ENCODE data around the gene PACRG.

Gene PACRG

DNA sequence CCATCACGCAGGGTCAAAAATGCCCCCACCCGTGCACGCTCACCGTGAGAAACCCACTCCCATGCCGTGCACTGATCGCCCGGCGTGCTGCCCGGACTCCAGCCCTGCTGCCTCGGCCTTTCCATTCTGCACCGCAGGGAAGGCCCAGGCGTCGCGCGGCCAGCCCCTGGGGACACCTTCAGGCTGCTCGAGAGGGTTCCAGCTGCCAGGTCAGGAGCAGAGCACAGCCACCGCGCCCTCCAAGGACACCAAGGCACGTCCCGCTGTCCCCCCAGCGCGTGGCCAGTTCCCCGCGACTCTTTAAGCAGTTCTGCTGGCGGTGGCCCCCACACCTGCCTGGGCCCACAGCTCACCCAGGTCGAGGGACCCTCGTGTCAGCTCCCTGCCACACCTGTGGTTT, 372.5 kb downstream of the PACRG start:
- TF ChIP-seq, protein P1, sequence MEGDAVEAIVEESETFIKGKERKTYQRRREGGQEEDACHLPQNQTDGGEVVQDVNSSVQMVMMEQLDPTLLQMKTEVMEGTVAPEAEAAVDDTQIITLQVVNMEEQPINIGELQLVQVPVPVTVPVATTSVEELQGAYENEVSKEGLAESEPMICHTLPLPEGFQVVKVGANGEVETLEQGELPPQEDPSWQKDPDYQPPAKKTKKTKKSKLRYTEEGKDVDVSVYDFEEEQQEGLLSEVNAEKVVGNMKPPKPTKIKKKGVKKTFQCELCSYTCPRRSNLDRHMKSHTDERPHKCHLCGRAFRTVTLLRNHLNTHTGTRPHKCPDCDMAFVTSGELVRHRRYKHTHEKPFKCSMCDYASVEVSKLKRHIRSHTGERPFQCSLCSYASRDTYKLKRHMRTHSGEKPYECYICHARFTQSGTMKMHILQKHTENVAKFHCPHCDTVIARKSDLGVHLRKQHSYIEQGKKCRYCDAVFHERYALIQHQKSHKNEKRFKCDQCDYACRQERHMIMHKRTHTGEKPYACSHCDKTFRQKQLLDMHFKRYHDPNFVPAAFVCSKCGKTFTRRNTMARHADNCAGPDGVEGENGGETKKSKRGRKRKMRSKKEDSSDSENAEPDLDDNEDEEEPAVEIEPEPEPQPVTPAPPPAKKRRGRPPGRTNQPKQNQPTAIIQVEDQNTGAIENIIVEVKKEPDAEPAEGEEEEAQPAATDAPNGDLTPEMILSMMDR (IDR thresholded peaks at IDR 0.05; ENCODE audit: insufficient read depth, low read length, missing control alignments): no peak
- ChIA-PET CTCF (no interaction called here), POLR2A (no interaction called here)
- DNase-seq (ENCODE audit: low read depth, low spot score): no peak
- no peak overlapping the region for H3K4me3 ChIP-seq (ENCODE audit: low read depth, low read length)

DNA sequence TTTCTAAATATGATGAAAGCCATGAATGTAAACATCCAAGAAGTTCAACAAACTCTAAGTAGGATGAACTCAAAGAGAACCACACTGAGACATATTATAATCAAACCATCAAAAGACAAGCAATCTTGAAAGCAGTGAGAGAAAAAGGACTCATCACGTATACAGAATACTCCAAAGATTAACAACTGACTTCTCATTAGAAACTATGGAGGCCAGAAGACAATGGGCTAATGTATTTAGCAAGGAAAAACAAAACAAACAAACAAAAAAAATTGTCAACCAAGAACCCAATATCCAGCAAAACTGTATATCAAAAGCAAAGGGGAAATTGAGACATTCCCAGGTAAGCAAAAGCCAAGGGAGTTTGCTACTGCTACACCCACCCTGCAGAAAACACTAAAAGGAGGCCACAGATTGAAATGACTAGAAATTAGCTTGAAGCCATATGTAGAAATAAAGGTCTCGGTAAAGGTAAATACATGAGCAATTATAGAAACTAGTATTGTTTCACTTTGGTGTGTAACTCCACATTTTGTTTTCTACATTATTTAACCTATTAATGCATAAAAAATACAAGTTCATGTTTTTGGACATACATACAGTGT, 385.7 kb downstream of the PACRG start:
- no peak for DNase-seq (ENCODE audit: low read depth, low spot score)
- TF ChIP-seq, protein P1 (IDR thresholded peaks at IDR 0.05; ENCODE audit: insufficient read depth, low read length, missing control alignments): no peak
- CTCF ChIA-PET: no interaction called here
- POLR2A ChIA-PET: no interaction called here
- no peak overlapping the region for H3K4me3 ChIP-seq (ENCODE audit: low read depth, low read length)

DNA sequence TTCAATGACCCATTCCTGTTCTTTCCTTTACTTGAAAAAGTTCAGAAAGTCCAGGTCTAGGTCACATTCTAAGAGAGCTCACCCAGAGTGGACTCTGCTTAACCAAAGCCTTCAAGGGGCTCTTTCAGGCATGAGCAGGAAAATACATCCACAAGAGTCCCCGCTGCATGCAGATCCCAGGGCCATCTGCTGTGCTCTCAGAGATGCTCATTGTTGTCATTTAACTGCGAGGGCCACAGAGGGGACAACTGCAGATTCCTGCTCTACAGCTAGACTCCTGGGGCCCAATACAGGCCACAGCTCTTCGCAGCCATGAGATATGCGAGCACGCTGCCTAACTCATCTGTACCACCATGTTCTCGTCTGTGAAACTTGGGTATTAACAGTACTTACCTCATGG, 391.2 kb downstream of the PACRG start:
- no peak overlapping the region for H3K4me3 ChIP-seq (ENCODE audit: low read depth, low read length)
- ChIA-PET CTCF (no interaction called here), POLR2A (no interaction called here)
- TF ChIP-seq, protein P1 (IDR thresholded peaks at IDR 0.05; ENCODE audit: insufficient read depth, low read length, missing control alignments): no peak
- DNase-seq (ENCODE audit: low read depth, low spot score): no peak

DNA sequence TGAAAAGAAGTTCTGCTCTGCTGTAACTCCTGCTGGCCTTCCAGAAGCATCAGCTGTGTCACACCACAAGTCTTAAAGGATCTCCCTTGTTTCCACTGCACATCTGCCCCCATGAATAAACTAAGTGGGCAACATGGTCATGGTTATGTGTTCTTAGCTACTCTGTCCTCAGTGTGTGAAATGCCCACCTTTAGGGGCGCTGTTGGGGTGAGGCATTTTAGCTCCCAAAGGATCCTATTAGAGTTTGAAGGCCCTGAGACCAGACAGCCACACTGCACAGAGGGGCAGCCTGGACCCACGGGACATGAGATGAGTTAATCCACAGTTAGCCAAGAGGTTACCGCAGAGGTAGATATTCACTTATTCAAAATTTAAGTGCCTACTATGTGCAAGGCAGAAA, 392.4 kb downstream of the PACRG start:
- DNase-seq (ENCODE audit: low read depth, low spot score): no peak
- ChIA-PET POLR2A (no interaction called here), CTCF (interaction anchor here (0.7 kb wide), 1 partner anchor 1696 kb away, joined by 3 read pairs; no protein-coding TSS in a partner anchor)
- TF ChIP-seq, protein P1 (IDR thresholded peaks at IDR 0.05; ENCODE audit: insufficient read depth, low read length, missing control alignments): no peak
- no peak overlapping the region for H3K4me3 ChIP-seq (ENCODE audit: low read depth, low read length)

DNA sequence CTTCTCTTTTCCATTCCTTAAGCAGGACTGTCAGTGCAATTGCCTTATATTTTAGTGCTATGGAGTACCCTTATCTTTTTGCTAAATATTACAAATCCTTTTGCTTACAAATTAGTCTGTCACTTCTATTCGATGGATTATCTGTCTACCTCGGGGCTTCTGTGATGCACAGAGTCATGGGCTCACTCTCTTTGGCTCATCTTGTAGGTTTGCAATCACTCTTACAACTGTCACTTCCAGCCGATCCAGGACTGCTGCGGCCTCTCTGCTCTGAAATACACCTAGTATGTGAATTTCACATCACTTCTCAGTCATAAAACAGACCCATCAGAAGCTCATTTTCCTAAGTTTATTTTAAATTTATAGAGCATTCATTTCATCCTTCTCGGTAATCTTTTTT, 393.5 kb downstream of the PACRG start:
- TF ChIP-seq, protein P1 (IDR thresholded peaks at IDR 0.05; ENCODE audit: insufficient read depth, low read length, missing control alignments): no peak

DNA sequence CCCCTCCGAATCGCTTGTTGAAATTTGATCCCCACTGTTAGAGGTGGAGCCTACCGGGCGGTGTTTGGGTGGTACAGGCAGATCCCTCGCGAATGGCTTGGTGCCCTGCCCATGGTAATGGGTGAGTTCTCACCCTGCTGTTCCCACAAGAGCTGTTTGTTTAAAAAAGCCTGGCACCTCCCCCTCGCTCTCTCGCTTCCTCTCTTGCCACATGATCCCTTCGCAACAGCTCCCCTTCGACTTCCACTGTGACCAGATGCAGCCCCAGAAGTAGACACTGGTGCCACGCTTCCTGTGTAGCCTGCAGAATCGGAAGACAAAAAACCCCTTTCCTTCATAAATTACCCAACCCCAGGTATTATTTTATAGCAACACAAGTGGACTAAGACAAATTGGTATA, 394.6 kb downstream of the PACRG start:
- TF ChIP-seq, protein P1 (IDR thresholded peaks at IDR 0.05; ENCODE audit: insufficient read depth, low read length, missing control alignments): no peak
- ChIA-PET POLR2A (no interaction called here), CTCF (no interaction called here)
- DNase-seq (ENCODE audit: low read depth, low spot score): no peak
- H3K4me3 ChIP-seq (ENCODE audit: low read depth, low read length): no peak overlapping the region

More for the DNA sequence above, 393.5 kb downstream of the PACRG start:
- POLR2A ChIA-PET: no interaction called here
- H3K4me3 ChIP-seq (ENCODE audit: low read depth, low read length): no peak overlapping the region
- DNase-seq (ENCODE audit: low read depth, low spot score): no peak
- CTCF ChIA-PET: no interaction called here

Measured in AG04449 (cell line).